ENCODE measurements around the gene PDCD10. TPM values are rescaled to one million over a fixed set of nuclear protein-coding genes. Genes with fewer than 3 reads are reported as not detected.

Gene PDCD10
- total RNA-seq, 4 donors from 2014 or later, result 58.3 to 90.1 (median 65.1) TPM

GRCh38 chr3:167750272-167750971 lies 15.7 kb upstream of the PDCD10 start:
- Histone ChIP-seq H3K9me3 (no peaks in the 10 kb centered on the region), H3K4me3 (no peak overlapping the region), H3K36me3 (no peaks in the 10 kb centered on the region), H3K27me3 (no peaks in the 10 kb centered on the region), H3K27ac (replicated peaks in 1 of 4) (no peak overlapping the region), H3K4me1 (no peaks in the 10 kb centered on the region)
- TF ChIP-seq POLR2A (IDR thresholded peaks at IDR 0.05; ENCODE audit: low read depth) (no peak), EP300 (IDR thresholded peaks at IDR 0.05) (no peak), CTCF (IDR thresholded peaks at IDR 0.05) (no peak), POLR2AphosphoS5 (IDR thresholded peaks at IDR 0.05) (no peak)
- 56% methylated on average over 3 of the region's 3 CpGs for WGBS
- DNase-seq (ENCODE audit: extremely low spot score), result no peak
- intact Hi-C loops (cut with DNase I), result no loop called here

GRCh38 chr3:167749728-167750127 lies 15.0 kb upstream of the PDCD10 start:
- Histone ChIP-seq H3K36me3 (no peaks in the 10 kb centered on the region), H3K27me3 (no peaks in the 10 kb centered on the region), H3K27ac (replicated peaks in 1 of 4) (no peak overlapping the region), H3K4me1 (no peaks in the 10 kb centered on the region), H3K4me3 (no peak overlapping the region), H3K9me3 (no peaks in the 10 kb centered on the region)
- TF ChIP-seq POLR2A (IDR thresholded peaks at IDR 0.05; ENCODE audit: low read depth) (no peak), POLR2AphosphoS5 (IDR thresholded peaks at IDR 0.05) (no peak), CTCF (IDR thresholded peaks at IDR 0.05) (no peak), EP300 (IDR thresholded peaks at IDR 0.05) (no peak)
- WGBS, result 97% methylated on average over 2 of the region's 2 CpGs
- DNase-seq (ENCODE audit: extremely low spot score), result no peak
- intact Hi-C loops (cut with DNase I), result no loop called here

- H3K27ac ChIP-seq (replicated peaks in 1 of 4), result no peak overlapping the region
- no peak overlapping the region for H3K4me3 ChIP-seq
- no peaks in the 10 kb centered on the region for H3K27me3 ChIP-seq
- DNase-seq (ENCODE audit: extremely low spot score), result no peak
- no peaks in the 10 kb centered on the region for H3K9me3 ChIP-seq
- no peaks in the 10 kb centered on the region for H3K4me1 ChIP-seq
- intact Hi-C loops (cut with DNase I), result no loop called here
- H3K36me3 ChIP-seq, result no peaks in the 10 kb centered on the region
- no peak for TF ChIP-seq POLR2AphosphoS5 (IDR thresholded peaks at IDR 0.05)
Observed at GRCh38 chr3:167749209-167749608, 14.5 kb upstream of the PDCD10 start.

- H3K27me3 ChIP-seq, result no peaks in the 10 kb centered on the region
- H3K4me1 ChIP-seq, result no peaks in the 10 kb centered on the region
- H3K9me3 ChIP-seq, result no peaks in the 10 kb centered on the region
- intact Hi-C loops (cut with DNase I), result no loop called here
- TF ChIP-seq CTCF (IDR thresholded peaks at IDR 0.05), result no peak
- TF ChIP-seq EP300 (IDR thresholded peaks at IDR 0.05), result no peak
- TF ChIP-seq POLR2AphosphoS5 (IDR thresholded peaks at IDR 0.05), result no peak
- TF ChIP-seq POLR2A (IDR thresholded peaks at IDR 0.05; ENCODE audit: low read depth), result no peak
- no peak for DNase-seq (ENCODE audit: extremely low spot score)
- WGBS, result 96% methylated on average over 2 of the region's 2 CpGs
- no peaks in the 10 kb centered on the region for H3K36me3 ChIP-seq
- H3K4me3 ChIP-seq, result no peak overlapping the region
- H3K27ac ChIP-seq (replicated peaks in 1 of 4), result no peak overlapping the region
Observed at GRCh38 chr3:167743799-167744198, 9.1 kb upstream of the PDCD10 start.

- Histone ChIP-seq H3K4me1 (no peaks in the 10 kb centered on the region), H3K9me3 (no peaks in the 10 kb centered on the region), H3K36me3 (no peaks in the 10 kb centered on the region), H3K27ac (replicated peaks in 1 of 4) (no peak overlapping the region), H3K4me3 (no peak overlapping the region), H3K27me3 (no peaks in the 10 kb centered on the region)
- TF ChIP-seq POLR2AphosphoS5 (IDR thresholded peaks at IDR 0.05), result no peak
- no peak for TF ChIP-seq POLR2A (IDR thresholded peaks at IDR 0.05; ENCODE audit: low read depth)
- TF ChIP-seq EP300 (IDR thresholded peaks at IDR 0.05), result no peak
- TF ChIP-seq CTCF (IDR thresholded peaks at IDR 0.05), result no peak
- WGBS, result 85% methylated on average over 2 of the region's 2 CpGs
- intact Hi-C loops (cut with DNase I), result no loop called here
- DNase-seq (ENCODE audit: extremely low spot score), result no peak
Observed at GRCh38 chr3:167742338-167742737, 7.6 kb upstream of the PDCD10 start.
